ENCODE measurements around the gene DAP.
A peak's percentile ranks its signal among the peaks of the same experiment; 100 is the strongest.

Gene DAP

DNA sequence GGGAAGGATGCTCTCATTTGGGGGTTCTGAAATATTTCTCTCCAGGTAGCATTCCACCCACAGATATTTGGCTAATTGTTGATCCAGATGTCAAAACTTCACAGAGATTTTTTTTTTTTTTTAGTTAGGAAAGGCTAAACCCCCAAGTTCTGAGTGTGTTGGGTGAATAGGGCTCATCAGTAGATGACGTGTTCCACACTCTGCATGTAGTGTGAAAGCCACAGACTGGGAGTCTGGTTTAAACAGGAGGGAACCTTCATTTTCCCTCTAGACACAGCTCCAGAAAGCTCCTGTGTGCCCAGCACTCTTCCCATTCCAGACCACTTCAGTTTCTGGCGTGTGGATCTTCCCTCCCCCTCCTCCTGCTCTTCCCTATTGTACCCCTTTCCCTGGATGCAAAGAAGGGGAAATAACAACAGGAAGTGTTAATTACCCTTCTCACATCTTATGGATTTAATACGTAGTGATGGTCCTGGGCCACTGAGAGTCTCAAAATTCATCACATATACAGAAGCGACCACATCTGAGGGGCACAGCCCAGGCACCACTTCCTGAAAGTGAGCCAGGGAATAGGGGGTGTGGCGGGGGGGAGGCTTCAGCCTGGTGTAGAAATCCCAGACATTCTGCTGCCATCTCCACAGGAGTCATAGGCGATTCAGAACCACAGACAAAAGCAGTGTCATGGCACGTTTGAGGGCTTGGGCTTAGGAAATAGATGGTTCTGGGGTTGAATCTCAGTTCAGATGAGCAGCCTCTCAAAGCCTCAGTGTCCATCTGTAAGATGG is 65.1 kb downstream of the DAP start:
- H3K36me3 ChIP-seq (ENCODE audit: insufficient read depth, low read length) = peaks cover 7% of the 10 kb centered on the region
- no peak overlapping the region for H3K4me3 ChIP-seq (ENCODE audit: low read length)
- no peak overlapping the region for H3K4me2 ChIP-seq (ENCODE audit: low read length)
- H3K9ac ChIP-seq (ENCODE audit: low read depth, low read length) = peak overlapping the region; percentile 27
- peaks cover 34% of the 10 kb centered on the region for H3K4me1 ChIP-seq (ENCODE audit: control insufficient read depth, insufficient read depth, low read length)
- H3K27me3 ChIP-seq (ENCODE audit: control insufficient read depth, insufficient read depth, low read length) = no peaks in the 10 kb centered on the region
- H3K9me3 ChIP-seq (replicated peaks; ENCODE audit: low read length) = no peaks in the 10 kb centered on the region

DNA sequence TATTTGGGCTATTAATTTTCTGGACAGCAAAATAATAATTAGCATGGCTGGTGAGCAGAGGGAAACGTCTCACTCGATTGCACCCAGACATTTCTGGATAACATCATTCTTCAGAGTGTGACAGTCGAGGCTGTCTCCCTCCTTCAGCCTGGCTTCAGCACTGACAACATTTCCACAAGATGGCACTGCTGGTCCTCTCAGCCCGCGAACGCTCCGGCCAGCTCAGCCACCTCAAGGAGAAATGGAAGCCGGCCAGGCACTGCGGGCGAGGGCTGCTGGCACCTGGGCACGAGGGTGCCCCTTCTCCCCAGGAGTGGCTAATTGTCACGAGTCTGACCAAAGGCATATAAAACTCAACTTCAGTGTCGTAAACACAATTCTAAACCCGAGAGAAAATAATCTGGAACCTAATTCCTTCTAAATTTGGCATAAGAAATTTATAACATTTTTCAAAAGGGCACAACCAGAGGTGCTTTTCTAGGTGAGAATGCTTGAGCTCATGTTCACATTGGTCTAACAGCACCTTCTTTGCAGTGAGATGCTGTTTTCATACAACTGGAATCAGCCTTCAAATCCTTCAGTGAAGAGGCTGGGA is 65.9 kb downstream of the DAP start:
- Histone ChIP-seq H3K36me3 (ENCODE audit: insufficient read depth, low read length) (peaks cover 6% of the 10 kb centered on the region), H3K4me3 (ENCODE audit: low read length) (no peak overlapping the region), H3K4me2 (ENCODE audit: low read length) (peak overlapping the region; percentile 55), H3K27me3 (ENCODE audit: control insufficient read depth, insufficient read depth, low read length) (no peaks in the 10 kb centered on the region), H3K9ac (ENCODE audit: low read depth, low read length) (peak overlapping the region; percentile 27), H3K9me3 (replicated peaks; ENCODE audit: low read length) (no peaks in the 10 kb centered on the region), H3K4me1 (ENCODE audit: control insufficient read depth, insufficient read depth, low read length) (peaks cover 34% of the 10 kb centered on the region)

DNA sequence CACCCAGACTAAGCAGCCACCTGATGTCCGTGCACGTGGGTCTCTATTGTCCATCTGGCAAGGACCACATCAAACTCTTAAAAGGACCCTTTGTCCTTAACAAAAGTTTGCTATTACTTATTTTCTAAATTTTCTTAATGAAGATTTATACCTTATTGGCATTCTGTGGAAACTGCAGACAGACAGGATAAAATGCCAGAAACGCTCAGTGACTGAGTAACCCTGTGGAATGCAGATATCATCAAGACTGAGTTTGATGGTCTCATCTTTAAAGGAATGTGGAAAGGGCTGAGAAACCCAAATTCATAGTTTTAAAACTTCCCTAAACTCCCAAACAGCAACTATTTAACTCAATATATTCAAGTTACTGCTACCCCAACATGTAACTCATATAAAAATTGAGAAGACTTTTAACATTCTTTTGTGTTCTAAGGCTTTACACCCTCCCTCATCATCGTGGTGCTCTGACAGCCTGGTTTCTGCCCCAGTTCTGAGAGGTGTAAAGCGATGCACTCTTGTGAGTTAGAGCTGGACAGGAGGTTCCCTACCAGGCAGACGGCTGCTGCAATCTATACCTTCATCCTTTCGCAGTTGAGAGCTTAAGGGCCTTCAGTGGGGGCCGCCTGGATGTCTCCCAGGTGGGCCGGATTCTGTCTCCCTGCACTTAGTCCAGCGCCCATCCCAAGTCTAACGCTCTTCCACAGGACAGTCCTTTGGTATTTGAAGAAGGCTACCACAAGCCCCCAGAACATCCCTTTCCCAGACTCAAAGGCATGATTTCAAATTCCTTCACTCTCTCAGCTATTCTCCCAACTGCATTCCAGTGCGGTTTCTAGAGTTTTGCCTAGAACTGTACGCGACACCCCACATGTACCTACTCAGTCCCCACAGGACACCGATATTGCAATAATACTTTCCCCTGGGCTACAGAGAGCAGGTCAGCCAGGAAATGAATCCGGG is 68.9 kb downstream of the DAP start:
- peaks cover 38% of the 10 kb centered on the region for H3K4me1 ChIP-seq (ENCODE audit: control insufficient read depth, insufficient read depth, low read length)
- H3K4me2 ChIP-seq (ENCODE audit: low read length) = peak overlapping the region; percentile 63
- peaks cover 3% of the 10 kb centered on the region for H3K36me3 ChIP-seq (ENCODE audit: insufficient read depth, low read length)
- H3K4me3 ChIP-seq (ENCODE audit: low read length) = no peak overlapping the region
- H3K9ac ChIP-seq (ENCODE audit: low read depth, low read length) = peak overlapping the region; percentile 79
- no peaks in the 10 kb centered on the region for H3K9me3 ChIP-seq (replicated peaks; ENCODE audit: low read length)
- H3K27me3 ChIP-seq (ENCODE audit: control insufficient read depth, insufficient read depth, low read length) = no peaks in the 10 kb centered on the region

DNA sequence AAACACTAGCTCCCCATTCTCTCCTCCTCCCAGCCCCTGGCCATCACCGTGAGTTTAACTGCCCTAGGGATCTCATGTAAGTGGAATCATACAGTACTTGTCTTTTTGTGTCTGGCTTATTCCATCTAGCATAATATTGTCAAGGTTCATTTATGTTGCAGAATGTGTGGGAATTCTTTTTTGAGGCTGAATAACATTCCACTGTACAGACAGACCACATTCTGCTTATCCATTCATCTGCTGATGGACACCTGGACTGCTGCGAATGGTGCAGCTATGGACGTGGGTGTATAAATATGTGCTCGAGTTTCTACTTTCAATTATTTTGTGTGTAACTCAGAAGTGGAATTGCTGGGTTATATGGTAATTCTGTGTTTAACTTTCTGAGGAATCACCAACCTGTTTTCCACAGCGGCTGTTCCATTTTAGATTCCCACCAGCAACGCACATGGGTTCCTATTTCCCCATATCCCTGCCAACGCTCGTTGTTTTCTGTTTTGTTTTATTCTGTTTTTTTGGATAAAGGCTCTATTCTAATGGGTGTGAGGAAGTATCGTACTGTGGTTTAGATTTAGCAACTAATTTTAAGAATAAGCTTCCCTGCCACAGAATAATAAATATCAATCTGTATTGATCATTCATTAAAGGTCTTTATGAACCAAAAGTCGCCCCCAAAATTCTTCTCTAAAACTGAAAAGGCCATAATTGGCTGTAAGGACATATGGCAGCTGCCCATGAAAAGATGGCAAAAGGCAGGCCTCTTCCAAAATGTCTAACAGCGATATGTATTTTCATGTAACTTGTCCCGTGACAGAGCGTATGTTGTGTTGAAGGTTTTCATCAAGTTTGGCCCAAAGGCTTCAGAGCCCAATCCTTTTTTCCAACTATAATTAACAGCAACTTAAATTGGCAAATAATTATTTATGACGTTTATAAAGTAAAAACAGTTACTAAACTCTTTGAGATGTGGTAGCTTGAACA is 70.3 kb downstream of the DAP start:
- no peak overlapping the region for H3K4me3 ChIP-seq (ENCODE audit: low read length)
- no peak overlapping the region for H3K4me2 ChIP-seq (ENCODE audit: low read length)
- peak overlapping the region; percentile 79 for H3K9ac ChIP-seq (ENCODE audit: low read depth, low read length)
- peaks cover 3% of the 10 kb centered on the region for H3K36me3 ChIP-seq (ENCODE audit: insufficient read depth, low read length)
- peaks cover 34% of the 10 kb centered on the region for H3K4me1 ChIP-seq (ENCODE audit: control insufficient read depth, insufficient read depth, low read length)
- no peaks in the 10 kb centered on the region for H3K9me3 ChIP-seq (replicated peaks; ENCODE audit: low read length)
- H3K27me3 ChIP-seq (ENCODE audit: control insufficient read depth, insufficient read depth, low read length) = no peaks in the 10 kb centered on the region

DNA sequence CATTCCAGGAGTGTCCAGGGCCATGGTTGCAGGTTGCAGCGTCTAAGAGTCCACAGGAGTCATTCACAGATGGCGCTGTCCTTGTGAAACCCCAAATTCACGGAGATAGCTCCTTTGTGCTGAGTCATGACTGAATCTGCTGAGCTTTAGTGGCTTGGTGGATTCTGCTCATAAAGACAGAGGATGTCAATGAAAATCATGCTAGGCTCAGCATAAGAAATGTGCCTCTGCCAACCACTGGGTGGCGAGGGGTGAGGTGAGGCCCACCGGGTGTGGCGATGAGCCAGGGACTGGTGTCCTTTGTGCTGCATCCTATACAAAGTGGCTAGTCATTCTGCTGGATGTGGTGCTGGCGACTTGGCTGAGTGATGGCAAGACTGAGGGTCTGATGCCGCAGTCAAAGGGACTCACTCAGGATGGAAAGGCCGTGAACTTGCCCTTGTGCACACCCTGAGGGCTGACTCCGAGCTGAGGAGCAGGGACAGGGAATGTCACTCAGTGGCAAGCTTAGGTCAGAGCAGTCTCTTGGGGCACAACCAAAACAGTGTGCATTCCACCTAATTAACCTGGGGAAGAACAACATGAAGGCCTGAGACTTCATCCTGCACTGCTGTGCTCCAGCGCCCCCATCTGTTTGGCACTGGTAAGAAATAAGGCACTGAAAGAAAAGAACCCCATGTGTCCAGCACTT is 71.5 kb downstream of the DAP start:
- H3K36me3 ChIP-seq (ENCODE audit: insufficient read depth, low read length) = peaks cover 6% of the 10 kb centered on the region
- H3K4me2 ChIP-seq (ENCODE audit: low read length) = no peak overlapping the region
- no peak overlapping the region for H3K9ac ChIP-seq (ENCODE audit: low read depth, low read length)
- H3K27me3 ChIP-seq (ENCODE audit: control insufficient read depth, insufficient read depth, low read length) = no peaks in the 10 kb centered on the region
- no peaks in the 10 kb centered on the region for H3K9me3 ChIP-seq (replicated peaks; ENCODE audit: low read length)
- peaks cover 27% of the 10 kb centered on the region for H3K4me1 ChIP-seq (ENCODE audit: control insufficient read depth, insufficient read depth, low read length)
- no peak overlapping the region for H3K4me3 ChIP-seq (ENCODE audit: low read length)

DNA sequence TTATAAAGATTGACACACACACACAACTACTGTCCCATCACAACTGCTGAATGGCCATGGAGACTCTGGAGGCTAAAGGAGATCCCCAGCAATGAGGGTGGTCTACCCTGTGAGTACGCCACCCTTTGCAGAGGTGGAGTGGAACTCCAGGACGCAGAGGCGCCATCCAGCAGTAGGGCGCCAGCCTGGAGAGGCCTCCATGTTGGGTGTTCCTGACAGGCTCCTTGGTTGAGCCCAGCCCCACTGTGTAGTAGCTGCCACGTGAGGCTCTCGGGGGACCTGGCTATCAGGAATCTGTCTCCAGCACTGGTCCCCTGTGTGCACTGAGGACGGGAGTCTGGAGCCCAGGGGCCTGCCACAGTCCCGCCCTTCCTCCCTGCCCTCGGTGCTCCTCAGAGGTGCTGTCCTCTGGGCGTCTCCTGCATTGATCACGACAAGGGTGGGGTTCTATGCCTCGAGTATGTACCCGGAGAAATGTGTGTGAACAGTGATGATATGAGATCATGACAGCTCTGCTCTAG is 72.3 kb downstream of the DAP start:
- Histone ChIP-seq H3K36me3 (ENCODE audit: insufficient read depth, low read length) (peaks cover 6% of the 10 kb centered on the region), H3K9ac (ENCODE audit: low read depth, low read length) (no peak overlapping the region), H3K4me1 (ENCODE audit: control insufficient read depth, insufficient read depth, low read length) (peaks cover 27% of the 10 kb centered on the region), H3K4me2 (ENCODE audit: low read length) (no peak overlapping the region), H3K4me3 (ENCODE audit: low read length) (no peak overlapping the region), H3K9me3 (replicated peaks; ENCODE audit: low read length) (no peaks in the 10 kb centered on the region), H3K27me3 (ENCODE audit: control insufficient read depth, insufficient read depth, low read length) (no peaks in the 10 kb centered on the region)

DNA sequence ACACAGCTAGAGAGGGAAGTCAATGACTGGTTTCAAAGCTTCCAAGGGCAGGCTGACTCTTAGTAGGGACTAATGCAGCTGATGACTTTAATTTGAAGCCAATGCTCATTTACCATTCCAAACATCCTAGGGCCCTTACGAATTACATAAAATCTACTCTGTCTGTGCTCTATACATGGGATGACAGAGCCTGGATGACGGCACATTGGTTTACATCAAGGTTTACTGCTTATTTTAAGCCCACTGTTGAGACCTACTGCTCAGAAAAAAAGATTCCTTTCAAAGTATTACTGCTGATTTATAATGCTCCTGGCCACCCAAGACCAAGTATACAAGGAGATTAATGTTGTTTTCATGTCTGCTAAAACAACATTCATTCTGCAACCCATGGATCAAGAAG is 74.1 kb downstream of the DAP start:
- peaks cover 13% of the 10 kb centered on the region for H3K4me1 ChIP-seq (ENCODE audit: control insufficient read depth, insufficient read depth, low read length)
- H3K36me3 ChIP-seq (ENCODE audit: insufficient read depth, low read length) = peaks cover 15% of the 10 kb centered on the region
- no peak overlapping the region for H3K4me3 ChIP-seq (ENCODE audit: low read length)
- no peak overlapping the region for H3K9ac ChIP-seq (ENCODE audit: low read depth, low read length)
- H3K9me3 ChIP-seq (replicated peaks; ENCODE audit: low read length) = no peaks in the 10 kb centered on the region
- no peak overlapping the region for H3K4me2 ChIP-seq (ENCODE audit: low read length)
- no peaks in the 10 kb centered on the region for H3K27me3 ChIP-seq (ENCODE audit: control insufficient read depth, insufficient read depth, low read length)

DNA sequence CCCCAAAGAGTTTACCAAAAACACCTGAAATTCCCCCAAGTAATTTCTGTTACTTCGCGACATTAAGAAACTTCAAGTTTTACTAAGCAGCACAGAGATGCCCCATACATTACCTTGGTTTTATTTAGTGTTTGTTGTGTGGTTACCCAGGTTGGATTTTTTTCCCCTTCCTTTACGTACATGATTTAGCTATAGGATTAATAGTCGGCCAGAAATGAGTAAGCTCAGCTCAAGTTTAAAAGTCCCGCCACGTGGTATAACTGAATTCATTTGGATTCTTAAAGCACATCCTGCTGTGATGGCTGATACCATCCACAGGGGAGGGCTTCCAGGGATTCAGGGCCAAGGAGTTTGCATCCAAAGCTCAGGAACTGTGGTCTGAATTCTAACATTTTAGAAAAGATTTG is 75.9 kb downstream of the DAP start:
- Histone ChIP-seq H3K4me2 (ENCODE audit: low read length) (no peak overlapping the region), H3K27me3 (ENCODE audit: control insufficient read depth, insufficient read depth, low read length) (no peaks in the 10 kb centered on the region), H3K36me3 (ENCODE audit: insufficient read depth, low read length) (peaks cover 25% of the 10 kb centered on the region), H3K4me1 (ENCODE audit: control insufficient read depth, insufficient read depth, low read length) (peaks cover 4% of the 10 kb centered on the region), H3K9me3 (replicated peaks; ENCODE audit: low read length) (no peaks in the 10 kb centered on the region), H3K4me3 (ENCODE audit: low read length) (no peak overlapping the region), H3K9ac (ENCODE audit: low read depth, low read length) (no peak overlapping the region)

DNA sequence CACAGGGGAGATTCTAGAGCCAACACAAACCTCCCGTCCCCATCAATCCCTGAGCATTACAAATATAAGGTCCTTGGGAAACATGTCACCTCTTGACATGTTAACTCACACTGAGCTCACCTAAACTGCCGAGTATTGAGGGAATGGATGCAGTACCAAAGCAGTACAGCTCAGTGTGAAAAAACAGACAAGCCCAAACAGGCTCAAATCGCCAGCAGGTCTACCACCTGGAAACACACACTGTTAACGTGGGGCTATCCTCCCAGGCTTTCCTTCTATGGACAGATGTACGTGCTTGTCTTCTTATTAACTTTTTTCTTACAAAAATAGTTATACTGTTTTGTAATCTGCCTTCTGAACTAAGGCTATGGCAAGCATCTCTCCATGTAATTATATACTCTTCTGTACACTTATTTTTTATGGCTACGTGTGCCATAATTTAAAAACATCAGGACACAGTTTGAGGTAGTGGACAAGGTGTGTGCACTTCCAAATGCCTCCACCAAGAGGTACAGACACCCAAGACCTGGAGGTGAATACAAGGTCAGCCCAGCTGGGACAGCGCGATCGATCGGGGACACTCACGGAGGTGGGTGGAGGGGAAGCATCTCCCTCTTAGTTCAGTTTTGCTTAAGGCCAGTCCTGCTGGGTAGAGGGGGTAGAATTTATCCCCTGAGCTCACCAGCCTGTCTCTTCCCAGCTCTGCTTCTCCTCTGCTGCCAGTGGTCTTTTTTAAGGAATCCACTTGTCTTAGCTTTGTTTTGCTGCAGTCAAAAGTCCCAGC is 76.5 kb downstream of the DAP start:
- H3K9me3 ChIP-seq (replicated peaks; ENCODE audit: low read length) = no peaks in the 10 kb centered on the region
- peaks cover 25% of the 10 kb centered on the region for H3K36me3 ChIP-seq (ENCODE audit: insufficient read depth, low read length)
- no peak overlapping the region for H3K4me2 ChIP-seq (ENCODE audit: low read length)
- no peak overlapping the region for H3K9ac ChIP-seq (ENCODE audit: low read depth, low read length)
- no peak overlapping the region for H3K4me3 ChIP-seq (ENCODE audit: low read length)
- H3K27me3 ChIP-seq (ENCODE audit: control insufficient read depth, insufficient read depth, low read length) = no peaks in the 10 kb centered on the region
- no peaks in the 10 kb centered on the region for H3K4me1 ChIP-seq (ENCODE audit: control insufficient read depth, insufficient read depth, low read length)

All from skeletal muscle satellite cell (primary cell).